HG02759 (cell line): ENCODE data around the gene KCNMA1.

ENCODE experiments used
- ATAC-seq: cut with Tn5 transposase; IDR thresholded peaks from one replicate; pipeline ENCODE4 v1.9.1; 2021; ENCODE audit warnings: mild to moderate bottlenecking, moderate library complexity; ENCODE audit not compliant: unreplicated experiment

The KCNMA1 gene

DNA sequence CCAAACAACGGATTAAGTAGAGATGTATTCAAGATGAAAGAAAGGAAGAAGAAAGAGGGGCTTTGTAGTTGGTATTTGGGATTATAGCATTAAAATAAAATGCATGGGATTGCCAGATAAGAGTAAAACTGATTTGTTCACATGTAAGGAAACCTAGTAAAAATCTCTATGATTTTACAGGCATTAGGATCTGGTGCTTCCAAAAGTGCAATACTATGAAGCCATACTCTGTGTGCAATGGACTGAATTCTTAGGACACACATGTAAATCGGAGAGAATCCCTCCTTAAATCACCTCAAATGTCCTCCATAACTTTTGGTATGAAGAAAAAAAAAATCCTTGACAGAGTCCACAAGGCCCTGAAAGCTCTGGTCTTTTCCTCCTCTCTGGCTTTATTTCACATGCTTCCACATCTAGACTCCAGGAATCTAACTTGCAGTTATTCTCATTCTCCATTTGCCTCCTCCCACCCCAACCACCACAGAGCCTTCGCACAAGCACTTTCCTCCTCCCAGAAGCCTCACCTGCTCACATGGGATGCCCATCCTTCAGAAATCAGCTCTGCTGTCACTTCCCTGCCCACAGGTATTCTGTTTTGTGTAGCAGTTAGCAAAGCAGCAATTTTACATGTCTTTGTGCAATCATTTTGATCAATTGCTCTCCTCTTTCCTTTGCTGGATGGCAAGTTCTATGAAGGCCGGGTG lies 378.3 kb downstream of the KCNMA1 start:
- ATAC-seq = no peak

DNA sequence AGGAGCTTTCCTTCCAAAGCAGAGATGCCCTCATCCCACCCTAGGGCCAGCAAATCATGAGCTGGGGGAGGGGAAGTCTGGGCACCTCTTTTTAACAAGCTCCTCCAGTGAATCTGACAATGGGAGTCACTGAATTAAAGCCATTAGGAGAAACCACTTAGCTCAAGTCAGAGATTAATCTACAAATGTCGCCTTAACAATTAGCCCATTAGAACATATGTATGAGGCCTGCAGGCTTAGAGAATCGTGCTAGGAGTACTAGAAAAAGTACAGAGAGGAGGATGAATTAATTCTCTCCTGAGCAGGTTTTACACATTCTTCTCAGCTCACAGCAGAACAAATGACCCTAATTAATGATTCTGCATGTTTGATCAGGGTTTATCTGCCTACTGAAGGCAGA lies 381.3 kb downstream of the KCNMA1 start:
- no peak for ATAC-seq

DNA sequence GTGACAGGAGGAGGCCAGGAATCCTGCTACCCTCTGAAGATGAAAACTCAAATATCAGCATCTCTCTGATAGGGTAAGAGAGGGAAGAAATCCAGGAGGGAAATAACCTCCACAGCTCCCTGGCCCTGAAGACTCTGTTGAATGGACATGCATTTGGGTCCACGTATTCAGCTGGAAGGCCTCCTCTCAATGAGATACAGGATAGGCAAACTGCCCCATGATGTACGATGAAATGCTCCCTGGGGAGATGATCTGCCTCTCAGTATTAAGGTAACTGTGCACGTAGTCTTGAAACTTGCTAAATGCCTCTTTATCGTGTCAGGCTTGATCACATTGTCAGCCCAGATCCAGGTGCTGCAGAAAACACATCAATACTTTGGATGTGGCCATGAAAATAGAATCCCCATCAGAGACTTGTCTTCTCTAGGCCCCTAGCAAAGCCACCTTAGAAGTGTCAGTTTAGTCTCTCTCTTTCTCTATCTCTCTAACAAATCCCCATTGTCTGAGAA lies 384.0 kb downstream of the KCNMA1 start:
- ATAC-seq = no peak

DNA sequence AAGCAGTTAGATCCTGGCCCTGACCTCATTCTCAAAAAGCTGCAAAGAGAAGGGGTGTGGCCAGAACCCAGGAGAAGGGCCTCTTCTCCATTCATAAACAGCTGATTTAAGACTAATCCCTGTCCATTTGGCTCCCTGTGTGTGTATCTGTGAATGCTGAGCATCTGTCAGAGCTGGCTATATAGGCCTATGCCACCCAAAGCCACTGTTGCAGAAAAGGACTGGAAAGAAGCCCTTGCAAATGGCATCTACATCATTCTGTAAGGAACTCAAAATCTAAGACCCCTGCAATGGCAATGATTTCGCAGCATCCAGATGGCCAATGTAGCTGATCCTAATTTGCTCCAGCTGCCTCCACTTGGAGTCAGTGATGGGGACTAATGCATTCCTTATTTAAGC lies 384.5 kb downstream of the KCNMA1 start:
- ATAC-seq = no peak

DNA sequence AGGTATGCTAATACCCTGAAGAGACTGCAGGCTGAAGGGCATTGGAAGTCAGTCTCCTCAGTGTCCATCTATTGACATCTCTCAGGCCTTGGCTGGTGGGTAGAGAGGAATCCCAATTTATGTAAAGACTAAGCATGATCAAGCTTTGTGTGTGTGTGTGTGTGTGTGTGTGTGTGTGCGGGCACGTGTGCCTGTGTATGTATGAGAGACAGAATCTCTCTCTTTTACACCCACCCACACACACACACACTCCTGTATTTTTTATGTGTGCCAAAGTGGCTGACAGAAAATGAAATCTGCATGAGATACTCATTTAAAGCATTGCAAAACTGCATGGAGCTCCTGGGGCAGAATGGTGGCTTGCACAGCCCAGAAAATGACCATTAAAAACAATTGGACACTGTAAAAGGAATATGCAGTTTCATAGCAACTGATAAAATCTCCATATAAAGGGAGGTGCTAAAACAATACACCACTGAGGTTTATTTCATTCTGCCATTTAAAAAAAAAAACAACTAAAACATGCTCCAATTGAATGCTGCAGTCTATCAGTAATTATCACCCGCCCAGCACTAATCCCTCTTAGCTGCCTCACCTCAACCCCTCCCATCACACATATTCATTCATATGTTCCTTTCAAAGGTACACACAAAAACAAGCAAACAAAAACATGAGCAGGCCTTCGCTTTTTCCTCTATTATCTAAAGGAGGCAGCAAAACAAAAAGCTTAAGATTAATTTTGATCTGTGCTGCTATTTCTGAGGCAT lies 385.0 kb downstream of the KCNMA1 start:
- no peak for ATAC-seq

DNA sequence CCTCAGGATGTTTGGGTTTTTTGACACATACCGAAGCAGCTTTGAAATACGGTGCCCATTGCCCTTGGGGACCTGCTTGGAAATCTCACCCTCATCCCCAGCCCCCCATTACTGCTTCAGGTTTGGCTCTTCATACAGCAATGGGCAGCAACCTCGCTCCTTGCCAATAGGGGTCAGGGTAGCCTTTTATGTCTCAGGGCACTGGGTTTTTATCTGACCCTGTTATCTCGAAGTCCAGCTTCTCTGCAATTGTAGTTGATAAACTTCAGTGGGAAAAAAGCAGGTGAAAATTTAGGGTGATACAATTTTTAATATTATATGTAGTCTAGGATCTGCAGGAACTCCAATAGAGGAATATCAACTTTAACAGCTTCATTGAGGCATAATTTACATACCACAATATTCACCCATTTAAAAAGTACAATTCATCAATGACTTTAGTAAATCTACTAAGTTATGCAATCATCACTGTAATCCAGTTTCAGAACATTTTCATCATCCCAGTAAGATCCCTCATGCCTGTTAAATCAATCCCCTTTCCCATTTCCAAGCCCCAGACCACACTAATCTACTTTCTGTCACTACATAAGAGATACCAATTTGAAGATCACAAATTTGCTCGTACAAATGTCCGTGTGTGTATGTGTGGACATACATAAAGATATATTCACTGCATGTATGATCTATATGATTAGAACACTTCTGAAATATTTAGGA lies 386.2 kb downstream of the KCNMA1 start:
- ATAC-seq = no peak

DNA sequence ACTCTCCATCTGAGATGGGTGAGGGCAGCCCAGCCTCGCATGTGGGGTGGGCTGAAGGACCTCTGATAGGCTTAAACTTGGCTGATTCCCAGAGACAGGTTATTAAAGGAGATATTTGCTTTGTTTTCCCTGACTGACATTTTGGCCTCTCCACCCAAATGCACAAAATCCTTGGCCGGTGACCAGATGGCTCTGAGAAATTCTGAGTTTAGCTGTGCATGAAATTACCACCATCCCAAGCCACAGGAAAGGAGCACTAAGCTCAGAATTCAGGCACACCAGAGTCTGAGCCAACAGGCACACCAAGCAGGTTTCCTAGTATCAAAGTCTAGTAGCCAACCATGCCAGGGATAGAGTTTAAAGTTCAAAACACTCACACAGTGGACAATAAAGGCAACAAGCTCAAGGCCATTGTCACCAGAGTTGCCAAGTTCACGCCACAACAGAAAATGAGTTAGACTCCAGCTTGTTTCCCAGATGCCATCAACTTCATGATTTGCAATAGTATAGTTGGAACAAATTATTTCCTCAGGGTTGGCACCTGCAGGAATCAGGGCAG lies 387.6 kb downstream of the KCNMA1 start:
- ATAC-seq = no peak

DNA sequence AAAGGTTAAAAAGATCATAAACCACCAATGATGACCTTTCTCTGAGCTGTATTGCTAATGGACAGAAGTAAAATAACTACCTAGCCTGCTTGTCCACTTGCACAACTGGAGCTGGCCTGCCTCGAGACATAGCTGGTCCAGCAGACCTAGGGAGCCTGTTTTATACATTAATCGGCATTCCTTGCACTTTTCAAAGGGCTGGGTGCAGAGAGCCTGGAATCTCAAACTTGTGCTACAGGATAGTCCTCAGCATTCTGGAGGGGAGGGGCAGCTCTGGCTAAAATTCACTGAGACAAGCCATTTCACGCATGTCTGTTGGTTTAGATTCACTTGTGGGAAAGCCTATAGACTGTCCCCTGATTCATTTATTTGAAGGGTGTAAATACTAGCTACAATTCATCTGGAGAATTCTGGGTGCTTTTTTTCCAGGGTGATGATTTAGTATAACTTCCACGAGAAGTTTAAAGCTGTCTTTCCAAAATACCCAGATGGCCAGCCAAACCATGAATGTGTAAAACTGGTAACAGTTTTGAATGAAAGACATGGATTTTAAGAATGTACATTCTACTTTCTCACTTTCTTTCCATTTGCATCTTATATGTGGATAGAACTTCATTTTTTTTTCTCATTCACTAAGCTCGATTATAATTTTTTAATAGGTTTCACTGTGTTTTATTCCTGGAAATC lies 389.4 kb downstream of the KCNMA1 start:
- no peak for ATAC-seq

DNA sequence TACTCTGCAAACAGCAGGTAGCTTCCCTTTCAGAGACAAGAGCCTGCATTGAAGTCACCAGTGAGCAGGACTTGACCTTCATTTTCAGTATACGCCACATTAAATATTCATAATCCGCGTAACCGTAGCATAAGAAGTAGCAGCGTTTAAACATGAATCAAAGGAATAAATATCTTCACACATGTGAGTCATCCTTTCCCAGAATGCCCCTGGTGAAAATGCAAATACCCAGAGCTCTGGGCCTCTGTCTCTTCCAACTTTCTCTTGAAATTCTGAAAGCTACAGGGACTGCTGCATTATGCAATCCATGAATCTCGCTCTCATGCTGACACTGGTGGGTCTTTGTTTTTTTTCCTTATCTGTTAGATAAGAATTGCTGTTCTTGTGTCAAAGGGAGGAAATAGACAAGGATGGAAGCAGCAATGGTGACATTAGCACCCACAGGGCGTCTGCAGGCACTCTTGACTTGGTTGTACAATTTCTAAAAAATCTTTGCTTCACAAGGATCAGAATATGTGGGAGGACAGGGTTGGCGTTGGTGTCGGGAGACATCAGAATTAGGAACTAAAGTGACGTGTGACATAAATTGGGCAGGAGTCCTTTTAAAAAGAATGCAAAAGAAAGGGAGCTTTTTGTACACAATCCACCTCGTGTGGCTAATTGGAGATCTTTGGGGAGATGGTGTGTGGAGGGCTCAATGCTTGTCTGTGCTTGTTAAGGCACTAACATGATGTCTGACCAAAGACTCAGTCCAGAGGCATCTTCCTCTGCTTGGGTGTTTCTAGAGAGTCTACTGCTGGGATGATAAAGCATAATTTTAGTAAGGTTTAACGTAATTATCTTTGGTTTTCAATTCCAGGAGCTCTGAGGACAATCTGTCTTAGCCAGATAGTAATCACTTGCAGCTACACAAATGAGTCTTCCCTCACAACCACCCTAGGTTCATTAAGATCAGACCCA lies 390.3 kb downstream of the KCNMA1 start:
- no peak for ATAC-seq

DNA sequence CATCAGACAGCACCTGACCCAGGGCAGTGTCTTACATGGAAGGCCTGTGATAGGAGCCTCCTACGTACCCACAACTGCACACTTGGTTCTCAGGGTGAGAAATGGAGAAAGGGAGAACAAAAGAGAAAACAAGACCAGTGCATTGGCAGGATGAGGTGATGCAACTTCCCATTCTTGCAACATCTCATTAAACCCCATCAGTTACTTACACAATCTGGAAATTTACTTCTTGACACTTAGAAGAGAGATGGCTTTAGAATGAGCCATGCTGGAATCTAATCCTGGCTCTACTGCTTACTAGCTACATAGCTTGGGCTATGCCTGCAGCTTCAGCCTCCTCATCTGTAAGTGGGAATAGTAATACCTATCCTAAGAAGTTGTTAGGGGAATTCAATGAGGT lies 391.7 kb downstream of the KCNMA1 start:
- ATAC-seq = no peak

DNA sequence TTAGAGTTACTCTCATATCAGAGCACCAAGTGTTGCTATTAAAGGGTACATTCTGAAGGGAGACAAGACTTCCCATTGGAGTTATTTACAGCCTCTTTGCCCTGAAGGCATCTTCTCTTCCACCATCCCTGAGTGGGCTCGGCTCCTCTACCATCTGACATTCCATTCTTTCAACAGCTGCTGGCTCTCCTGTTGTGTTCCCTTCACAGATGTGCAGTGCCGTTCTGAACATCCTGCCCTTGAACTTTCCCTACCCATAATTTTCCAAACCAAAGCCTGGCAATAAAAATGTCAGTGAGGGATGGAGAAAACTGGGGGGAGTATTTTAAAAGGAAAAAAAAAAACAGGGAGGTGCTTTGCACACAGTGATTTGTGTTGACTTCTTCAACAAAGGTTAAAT lies 392.9 kb downstream of the KCNMA1 start:
- ATAC-seq = no peak

DNA sequence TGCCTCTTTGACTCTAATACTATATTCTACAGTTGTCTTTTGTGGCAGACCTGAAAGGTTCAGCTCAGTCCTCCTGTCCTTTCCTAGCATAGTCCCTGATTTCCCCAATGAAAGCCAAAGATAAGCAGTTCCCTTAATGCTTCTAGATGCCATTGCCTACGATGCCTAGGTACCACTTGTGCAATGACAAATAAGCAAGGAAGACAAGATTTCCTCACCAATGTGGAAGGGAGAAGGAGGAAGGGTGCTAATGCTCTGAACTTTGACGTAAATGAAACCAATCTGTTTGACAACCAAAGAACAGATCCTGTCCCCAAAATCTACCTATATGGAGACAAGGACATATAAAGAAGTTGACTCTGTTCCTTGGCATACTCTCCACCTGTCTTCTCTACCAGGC lies 393.3 kb downstream of the KCNMA1 start:
- ATAC-seq = no peak

DNA sequence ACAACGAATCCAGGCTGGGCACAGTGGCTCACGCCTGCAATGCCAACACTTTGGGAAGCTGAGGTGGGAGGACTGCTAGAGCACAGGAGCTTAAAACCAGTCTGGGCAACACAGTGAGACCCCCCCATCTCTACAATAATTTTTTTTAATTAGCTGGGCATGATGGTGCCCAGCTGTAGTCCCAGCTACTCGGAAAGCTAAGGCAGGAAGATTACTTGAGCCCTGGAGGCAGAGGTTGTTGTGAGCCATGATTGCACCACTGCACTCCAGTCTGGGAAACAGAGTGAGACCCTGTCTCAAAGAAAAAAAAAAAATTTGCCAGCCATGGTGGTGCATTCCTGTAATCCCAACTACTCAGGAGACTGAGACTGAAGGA lies 396.3 kb downstream of the KCNMA1 start:
- ATAC-seq = no peak

DNA sequence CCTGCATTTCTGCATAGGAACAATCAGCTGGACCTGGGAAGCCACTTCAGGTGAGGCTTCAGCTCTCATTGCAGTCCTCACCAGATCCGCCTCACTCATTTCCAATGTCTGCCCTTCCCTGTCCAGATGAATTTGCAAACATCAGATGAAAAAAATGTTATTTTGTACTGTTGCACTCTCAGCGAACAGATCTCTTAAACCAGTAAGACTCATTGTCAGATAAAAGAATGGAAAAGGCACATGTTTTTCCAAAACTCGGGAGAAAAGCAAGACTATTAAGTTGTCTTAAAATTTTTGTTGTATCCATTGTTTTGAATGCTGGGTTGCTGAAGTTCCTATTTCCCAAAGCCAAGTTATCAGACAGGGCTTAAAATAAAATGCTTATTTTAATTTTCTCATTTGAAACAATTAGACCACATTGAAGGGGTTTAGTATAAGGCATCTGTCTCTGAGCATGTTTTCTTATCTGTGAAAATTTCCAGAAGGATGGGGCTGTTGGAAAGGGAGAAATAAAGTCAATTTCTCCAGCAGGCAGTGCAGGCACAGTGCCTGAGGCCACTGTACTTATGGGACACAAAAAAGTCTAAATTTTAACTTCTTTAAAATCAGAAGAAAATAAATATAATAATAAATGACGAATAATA lies 396.8 kb downstream of the KCNMA1 start:
- no peak for ATAC-seq

DNA sequence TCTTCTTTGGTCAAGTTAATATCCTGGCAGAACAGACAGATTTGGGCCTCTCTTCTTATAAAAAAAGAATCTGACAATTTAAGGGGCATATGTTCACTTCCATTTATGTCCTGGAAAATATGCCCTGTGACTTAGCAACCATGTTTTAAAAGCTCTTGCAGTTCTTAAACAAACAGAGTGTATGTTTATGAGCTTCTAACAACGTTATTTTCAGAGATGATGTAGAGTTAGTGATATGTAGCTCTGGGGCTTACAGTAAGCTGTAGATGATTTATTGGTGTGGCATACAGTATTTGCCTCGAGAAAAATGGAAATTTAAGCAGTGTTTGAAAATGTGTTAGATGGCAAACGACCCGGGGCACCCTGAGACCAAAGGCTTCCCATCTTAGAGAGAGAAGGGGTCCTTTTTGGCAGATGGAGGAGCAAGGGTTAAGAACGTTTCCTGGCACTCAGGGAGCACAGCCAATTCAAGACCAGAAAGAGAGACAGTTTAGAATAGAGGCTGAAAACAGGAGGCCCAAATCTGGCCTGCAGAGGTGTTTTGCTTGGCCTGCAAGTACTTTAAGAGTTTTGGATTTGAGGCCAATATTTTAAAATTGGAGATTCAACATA lies 397.5 kb downstream of the KCNMA1 start:
- ATAC-seq = no peak

DNA sequence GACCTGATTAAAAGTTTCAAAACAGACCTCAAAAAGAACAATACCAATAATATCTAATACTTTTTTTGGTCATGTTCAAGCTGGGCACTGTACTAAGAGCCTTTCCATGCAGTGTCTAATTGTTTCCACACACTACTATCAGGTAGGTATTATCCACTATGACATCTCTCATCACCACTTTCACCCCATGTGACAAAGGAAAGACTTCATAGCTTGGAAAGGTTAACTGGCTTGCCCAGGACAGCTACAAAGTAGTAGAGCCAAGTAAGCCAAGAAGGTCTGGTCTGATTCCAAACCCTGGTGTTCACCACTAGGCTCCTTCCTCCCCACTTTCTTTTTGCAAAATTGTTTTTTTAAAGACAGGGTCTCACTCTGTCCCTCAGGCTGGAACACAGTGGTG lies 400.5 kb downstream of the KCNMA1 start:
- no peak for ATAC-seq

DNA sequence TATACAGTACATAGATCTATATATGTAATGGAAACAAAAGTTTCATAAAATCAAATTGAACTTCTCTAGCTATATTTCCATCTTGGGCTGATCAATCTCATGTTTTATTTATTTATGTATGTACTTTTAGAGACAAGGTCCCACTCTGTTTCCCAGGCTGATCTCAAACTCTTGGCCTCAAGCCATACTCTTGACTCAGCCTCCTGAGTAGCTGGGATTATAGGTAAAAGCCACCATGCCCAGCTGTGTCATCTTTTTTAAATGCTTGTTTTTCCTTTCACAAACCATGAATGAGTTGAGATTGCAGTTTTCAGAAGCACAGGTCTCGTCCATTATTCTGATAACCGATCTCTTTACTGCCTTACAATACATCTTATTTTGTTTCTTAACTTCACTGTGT lies 400.9 kb downstream of the KCNMA1 start:
- no peak for ATAC-seq

DNA sequence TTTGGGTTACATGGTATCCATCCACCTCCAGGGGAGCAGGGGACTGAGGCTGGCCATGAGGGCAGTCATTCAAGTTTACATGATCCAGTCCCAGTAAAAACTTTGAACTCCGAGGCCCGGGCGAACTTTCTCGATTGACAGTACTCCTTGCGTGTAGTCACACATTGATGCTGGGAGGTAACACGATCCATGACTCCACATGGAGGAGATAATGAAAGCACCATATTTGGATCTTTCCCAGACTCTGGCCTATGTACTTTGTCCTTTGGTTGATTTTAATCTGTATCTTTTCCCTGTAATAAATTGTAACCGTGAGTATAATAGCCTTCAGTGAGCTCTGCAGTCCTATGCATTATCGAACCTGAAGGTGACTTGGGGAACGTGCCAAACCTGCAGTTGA lies 401.6 kb downstream of the KCNMA1 start:
- ATAC-seq = no peak

DNA sequence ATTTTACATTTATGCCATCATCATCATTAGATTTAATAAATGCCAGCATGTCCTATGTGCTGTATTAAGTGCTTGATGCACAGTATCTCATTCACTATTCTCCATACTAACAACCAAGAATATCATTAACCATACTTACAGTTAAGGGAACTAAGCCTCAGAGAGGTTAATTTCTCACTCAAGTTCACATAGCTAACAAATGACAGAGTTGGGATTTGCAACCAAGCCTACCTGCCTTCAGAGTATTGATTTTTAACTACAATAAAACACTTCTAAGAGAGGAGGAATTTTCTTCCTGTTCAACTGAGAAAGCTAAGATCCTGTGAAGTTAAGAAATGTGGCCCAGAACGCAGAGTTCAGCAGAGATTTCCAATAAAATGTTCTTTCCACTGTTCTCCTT lies 403.0 kb downstream of the KCNMA1 start:
- no peak for ATAC-seq
